Measurements from ENCODE around the gene RUFY3.

GRCh38 chr4:70838204-70838603 is 116.4 kb downstream of the RUFY3 start:
- TF ChIP-seq POLR2A (IDR thresholded peaks at IDR 0.05; ENCODE audit: low read depth, low read length), result no peak
- no peak for TF ChIP-seq TAF1 (IDR thresholded peaks at IDR 0.05; ENCODE audit: borderline replicate concordance, low read depth, low read length)
- TF ChIP-seq POLR2AphosphoS5 (IDR thresholded peaks at IDR 0.05; ENCODE audit: low read depth, low read length), result no peak
